Endodermal cell (in vitro differentiated cells): ENCODE data around the gene HBE1. TPM values are rescaled to one million over a fixed set of nuclear protein-coding genes. Genes with fewer than 3 reads are reported as not detected.

Experiments used
- DNase-seq: peaks from one replicate; pipeline ENCODE4 v3.0.0-alpha.2; 2017
- H3K27ac ChIP-seq: 2 replicates; pipeline ENCODE4 v1.5.1; 2013; ENCODE audit warnings: mild to moderate bottlenecking, low read depth, low read length, moderate library complexity
- H3K27me3 ChIP-seq: 2 replicates; pipeline ENCODE4 v1.6.1; 2013; ENCODE audit warnings: mild to moderate bottlenecking, low read length, moderate library complexity; ENCODE audit not compliant: insufficient read depth, control insufficient read depth, poor library complexity, severe bottlenecking
- H3K36me3 ChIP-seq: 2 replicates; pipeline ENCODE4 v1.7.0; 2013; ENCODE audit warnings: mild to moderate bottlenecking, low read length, moderate library complexity; ENCODE audit not compliant: control insufficient read depth, insufficient read depth
- H3K4me1 ChIP-seq: one replicate; pipeline ENCODE4 v1.7.0; 2013; ENCODE audit warnings: low read length; ENCODE audit not compliant: control insufficient read depth, insufficient read depth
- H3K4me3 ChIP-seq: 2 replicates; pipeline ENCODE4 v1.5.1; 2013; ENCODE audit warnings: mild to moderate bottlenecking, low read length, moderate library complexity
- H3K9ac ChIP-seq: 2 replicates; pipeline ENCODE4 v1.6.1; 2013; ENCODE audit warnings: mild to moderate bottlenecking, low read length, moderate library complexity; ENCODE audit not compliant: poor library complexity, severe bottlenecking; ENCODE audit errors: extremely low read depth
- H3K9me3 ChIP-seq: 2 replicates; pipeline ENCODE4 v1.6.1; 2013; ENCODE audit warnings: mild to moderate bottlenecking, low read length, moderate library complexity; ENCODE audit not compliant: control insufficient read depth
- H3K27ac Mint-ChIP-seq: 2 replicates; pipeline ENCODE4 v1.8.0; 2020; ENCODE audit warnings: mixed read lengths
- H3K27me3 Mint-ChIP-seq: 2 replicates; pipeline ENCODE4 v1.8.0; 2021; ENCODE audit warnings: mild to moderate bottlenecking, mixed read lengths; ENCODE audit not compliant: insufficient read depth
- H3K36me3 Mint-ChIP-seq: 2 replicates; pipeline ENCODE4 v1.8.0; 2020; ENCODE audit warnings: low read depth, mixed read lengths
- H3K4me1 Mint-ChIP-seq: 2 replicates; pipeline ENCODE4 v1.8.0; 2020; ENCODE audit warnings: mixed read lengths
- H3K4me3 Mint-ChIP-seq: 2 replicates; pipeline ENCODE4 v1.8.0; 2020; ENCODE audit warnings: mild to moderate bottlenecking, moderate library complexity, mixed read lengths
- H3K9me3 Mint-ChIP-seq: 2 replicates; pipeline ENCODE4 v1.8.0; 2020; ENCODE audit warnings: mild to moderate bottlenecking, mixed read lengths
- WGBS, 2 experiments: methylation state at CpG; one replicate each; pipeline versions ENCODE4 v1.1.5 to v1.1.7; 2013; ENCODE audit warnings: missing lambda C conversion rate in 2 of 2, mixed read lengths in 1 of 2; ENCODE audit not compliant: insufficient coverage in 1 of 2, insufficient read length in 1 of 2; 5-methylcytosine and 5-hydroxymethylcytosine counted together
- total RNA-seq, 2 donors: library from RNA; stranded (reverse); fragmentation: NEBNext Ultra II Directional in 1 of 2; extraction: Animal tissue kit (Norgen Biotek cat#: 25700) in 1 of 2; gene quantifications; 2 replicates in 1 of 2; 3 replicates in 1 of 2; pipeline ENCODE4 v1.2.1, GENCODE V29; 2021
- TF ChIP-seq, protein P1 (sequence below): fragments of 200-600 bp; sonication (generic); conservative IDR thresholded peaks from 2 replicates; pipeline ENCODE4 v1.5.0; 2021; ENCODE audit warnings: antibody characterized with exemption, mild to moderate bottlenecking

Gene HBE1
- total RNA-seq, 2 donors from 2014 or later = 0.81 to 6.1 TPM

DNA sequence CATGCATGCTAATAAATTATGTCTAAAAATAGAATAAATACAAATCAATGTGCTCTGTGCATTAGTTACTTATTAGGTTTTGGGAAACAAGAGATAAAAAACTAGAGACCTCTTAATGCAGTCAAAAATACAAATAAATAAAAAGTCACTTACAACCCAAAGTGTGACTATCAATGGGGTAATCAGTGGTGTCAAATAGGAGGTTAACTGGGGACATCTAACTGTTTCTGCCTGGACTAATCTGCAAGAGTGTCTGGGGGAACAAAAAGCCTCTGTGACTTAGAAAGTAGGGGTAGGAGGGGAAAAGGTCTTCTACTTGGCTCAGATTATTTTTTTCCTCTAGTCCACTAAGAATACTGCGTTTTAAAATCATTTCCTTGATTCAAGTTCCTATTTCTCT, 42.1 kb downstream of the HBE1 start:
- H3K36me3 ChIP-seq = no peaks in the 10 kb centered on the region
- no peaks in the 10 kb centered on the region for H3K27me3 ChIP-seq
- no peak overlapping the region for H3K27ac ChIP-seq
- no peaks in the 10 kb centered on the region for H3K4me1 ChIP-seq
- no peak overlapping the region for H3K4me3 ChIP-seq
- no peak overlapping the region for H3K9ac ChIP-seq
- DNase-seq = no peak
- Mint-ChIP-seq H3K9me3 (peaks cover 6% of the 10 kb centered on the region), H3K4me1 (peaks cover 10% of the 10 kb centered on the region), H3K36me3 (no peaks in the 10 kb centered on the region), H3K27me3 (no peaks in the 10 kb centered on the region), H3K4me3 (no peak overlapping the region), H3K27ac (no peak overlapping the region)
- TF ChIP-seq, protein P1, sequence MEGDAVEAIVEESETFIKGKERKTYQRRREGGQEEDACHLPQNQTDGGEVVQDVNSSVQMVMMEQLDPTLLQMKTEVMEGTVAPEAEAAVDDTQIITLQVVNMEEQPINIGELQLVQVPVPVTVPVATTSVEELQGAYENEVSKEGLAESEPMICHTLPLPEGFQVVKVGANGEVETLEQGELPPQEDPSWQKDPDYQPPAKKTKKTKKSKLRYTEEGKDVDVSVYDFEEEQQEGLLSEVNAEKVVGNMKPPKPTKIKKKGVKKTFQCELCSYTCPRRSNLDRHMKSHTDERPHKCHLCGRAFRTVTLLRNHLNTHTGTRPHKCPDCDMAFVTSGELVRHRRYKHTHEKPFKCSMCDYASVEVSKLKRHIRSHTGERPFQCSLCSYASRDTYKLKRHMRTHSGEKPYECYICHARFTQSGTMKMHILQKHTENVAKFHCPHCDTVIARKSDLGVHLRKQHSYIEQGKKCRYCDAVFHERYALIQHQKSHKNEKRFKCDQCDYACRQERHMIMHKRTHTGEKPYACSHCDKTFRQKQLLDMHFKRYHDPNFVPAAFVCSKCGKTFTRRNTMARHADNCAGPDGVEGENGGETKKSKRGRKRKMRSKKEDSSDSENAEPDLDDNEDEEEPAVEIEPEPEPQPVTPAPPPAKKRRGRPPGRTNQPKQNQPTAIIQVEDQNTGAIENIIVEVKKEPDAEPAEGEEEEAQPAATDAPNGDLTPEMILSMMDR = no peak
- 71 to 95% methylated on average over 1 of the region's 1 CpG for whole genome bisulfite sequencing, 2 experiments
- no peaks in the 10 kb centered on the region for H3K9me3 ChIP-seq

- Histone ChIP-seq H3K27me3 (no peaks in the 10 kb centered on the region), H3K27ac (no peak within 1 kb of the TSS), H3K36me3 (no peaks in the 10 kb centered on the region), H3K9ac (no peak within 1 kb of the TSS), H3K4me1 (no peaks in the 10 kb centered on the region), H3K4me3 (no peak within 1 kb of the TSS), H3K9me3 (peaks cover 5% of the 10 kb centered on the region)
- Mint-ChIP-seq H3K9me3 (peaks cover 13% of the 10 kb centered on the region), H3K27me3 (no peaks in the 10 kb centered on the region), H3K4me1 (peaks cover 10% of the 10 kb centered on the region), H3K27ac (no peak within 1 kb of the TSS), H3K4me3 (no peak within 1 kb of the TSS), H3K36me3 (no peaks in the 10 kb centered on the region)
- DNase-seq = no peak
- WGBS, 2 experiments = 91 to 100% methylated on average over 1 to 3 of the region's 3 CpGs
- TF ChIP-seq, protein P1 = no peak
These were observed 42.9 kb downstream of the HBE1 start, which contains the start of gene HBB for GRCh38 chr11:5226732-5227310. Gene HBB, minus strand, starts transcription at chr11:5227071. Its CDS starts 50 bp downstream, at chr11:5227021.

- WGBS, 2 experiments = 79 to 100% methylated on average over 1 to 2 of the region's 2 CpGs
- Histone ChIP-seq H3K36me3 (no peaks in the 10 kb centered on the region), H3K27ac (no peak overlapping the region), H3K9me3 (peaks cover 5% of the 10 kb centered on the region), H3K4me1 (no peaks in the 10 kb centered on the region), H3K9ac (no peak overlapping the region), H3K27me3 (no peaks in the 10 kb centered on the region), H3K4me3 (no peak overlapping the region)
- Mint-ChIP-seq H3K27me3 (no peaks in the 10 kb centered on the region), H3K9me3 (peaks cover 27% of the 10 kb centered on the region), H3K27ac (no peak overlapping the region), H3K36me3 (no peaks in the 10 kb centered on the region), H3K4me3 (no peak overlapping the region), H3K4me1 (peaks cover 10% of the 10 kb centered on the region)
- no peak for DNase-seq
- TF ChIP-seq, protein P1 = no peak
These were observed 44.3 kb downstream of the HBE1 start for GRCh38 chr11:5225480-5225871.
